ENCODE measurements around the gene SMAD5.

The SMAD5 gene

GRCh38 chr5:136201870-136202269 is 69.2 kb downstream of the SMAD5 start:
- Histone ChIP-seq H2BK12ac (ENCODE audit: low read length in 2 of 2) (no peak overlapping the region), H3K36me3 (ENCODE audit: control insufficient read depth in 1 of 2, insufficient read depth in 2 of 2, low read depth in 1 of 2, low read length in 2 of 2) (no peaks in the 10 kb centered on the region), H3K18ac (ENCODE audit: low read depth in 1 of 2, low read length in 2 of 2) (no peak overlapping the region), H3K4me3 (ENCODE audit: insufficient read depth in 1 of 2, low read depth in 1 of 2, low read length in 2 of 2) (no peak overlapping the region), H3K9me3 (ENCODE audit: control insufficient read depth, low read length) (peaks cover 8% of the 10 kb centered on the region), H3K4me2 (ENCODE audit: low read length, poor library complexity, severe bottlenecking) (no peak overlapping the region), H2BK15ac (ENCODE audit: low read depth, poor library complexity, severe bottlenecking) (no peak overlapping the region), H3K27ac (ENCODE audit: low read length, poor library complexity, severe bottlenecking) (no peak overlapping the region), H3K27me3 (ENCODE audit: control insufficient read depth in 1 of 2, insufficient read depth in 1 of 2, low read length in 2 of 2) (peaks cover 27 to 36% of the 10 kb centered on the region in 2 experiments), H4K8ac (ENCODE audit: low read length) (no peak overlapping the region), H3K4me1 (ENCODE audit: control insufficient read depth, insufficient read depth, low read depth, low read length) (peaks cover 2% of the 10 kb centered on the region), H3K79me1 (replicated peaks; ENCODE audit: low read length, poor library complexity, severe bottlenecking) (no peaks in the 10 kb centered on the region), H3K23ac (ENCODE audit: low read length in 2 of 2) (no peak overlapping the region), H3K14ac (ENCODE audit: low read length in 2 of 2) (no peak overlapping the region), H2AK5ac (ENCODE audit: low read length, severe bottlenecking) (no peak overlapping the region), H2BK5ac (ENCODE audit: low read depth, low read length, poor library complexity, severe bottlenecking) (no peak overlapping the region), H3K9ac (ENCODE audit: low read length) (no peak overlapping the region), H3K4ac (ENCODE audit: low read depth in 1 of 2, low read length in 2 of 2) (no peak overlapping the region), H4K91ac (ENCODE audit: low read length) (no peak overlapping the region), H2BK120ac (ENCODE audit: low read depth, low read length) (no peak overlapping the region), H2AFZ (ENCODE audit: low read depth, low read length) (no peak overlapping the region)
- WGBS: 51% methylated on average over 4 of the region's 4 CpGs
- DNase-seq: no peak

- DNase-seq: no peak
Observed at GRCh38 chr5:136202469-136203205, 70.0 kb downstream of the SMAD5 start.

GRCh38 chr5:136203303-136203922 is 70.8 kb downstream of the SMAD5 start:
- H2AK5ac ChIP-seq (ENCODE audit: low read length, severe bottlenecking): no peak overlapping the region
- H2BK5ac ChIP-seq (ENCODE audit: low read depth, low read length, poor library complexity, severe bottlenecking): no peak overlapping the region
- H3K9ac ChIP-seq (ENCODE audit: low read length): no peak overlapping the region
- peaks cover 8% of the 10 kb centered on the region for H3K9me3 ChIP-seq (ENCODE audit: control insufficient read depth, low read length)
- H2AFZ ChIP-seq (ENCODE audit: low read depth, low read length): no peak overlapping the region
- no peak overlapping the region for H2BK120ac ChIP-seq (ENCODE audit: low read depth, low read length)
- no peak overlapping the region for H3K4me3 ChIP-seq (ENCODE audit: insufficient read depth in 1 of 2, low read depth in 1 of 2, low read length in 2 of 2)
- H3K27me3 ChIP-seq (ENCODE audit: control insufficient read depth in 1 of 2, insufficient read depth in 1 of 2, low read length in 2 of 2): peaks cover 27 to 46% of the 10 kb centered on the region in 2 experiments
- no peak overlapping the region for H2BK15ac ChIP-seq (ENCODE audit: low read depth, poor library complexity, severe bottlenecking)
- no peak overlapping the region for H4K91ac ChIP-seq (ENCODE audit: low read length)
- no peak overlapping the region for H3K14ac ChIP-seq (ENCODE audit: low read length in 2 of 2)
- no peak overlapping the region for H2BK12ac ChIP-seq (ENCODE audit: low read length in 2 of 2)
- no peak overlapping the region for H4K8ac ChIP-seq (ENCODE audit: low read length)
- no peak overlapping the region for H3K18ac ChIP-seq (ENCODE audit: low read depth in 1 of 2, low read length in 2 of 2)
- DNase-seq: no peak
- peaks cover 2% of the 10 kb centered on the region for H3K4me1 ChIP-seq (ENCODE audit: control insufficient read depth, insufficient read depth, low read depth, low read length)
- 91% methylated on average over 5 of the region's 6 CpGs for WGBS
- H3K36me3 ChIP-seq (ENCODE audit: control insufficient read depth in 1 of 2, insufficient read depth in 2 of 2, low read depth in 1 of 2, low read length in 2 of 2): no peaks in the 10 kb centered on the region
- no peaks in the 10 kb centered on the region for H3K79me1 ChIP-seq (replicated peaks; ENCODE audit: low read length, poor library complexity, severe bottlenecking)
- no peak overlapping the region for H3K27ac ChIP-seq (ENCODE audit: low read length, poor library complexity, severe bottlenecking)
- H3K4me2 ChIP-seq (ENCODE audit: low read length, poor library complexity, severe bottlenecking): no peak overlapping the region
- H3K4ac ChIP-seq (ENCODE audit: low read depth in 1 of 2, low read length in 2 of 2): no peak overlapping the region
- no peak overlapping the region for H3K23ac ChIP-seq (ENCODE audit: low read length in 2 of 2)

More at GRCh38 chr5:136202469-136203205, 70.0 kb downstream of the SMAD5 start:
- peak overlapping the region; percentile 47 for H3K4me2 ChIP-seq (ENCODE audit: low read length, poor library complexity, severe bottlenecking)
- no peak overlapping the region for H2BK5ac ChIP-seq (ENCODE audit: low read depth, low read length, poor library complexity, severe bottlenecking)
- H2AK5ac ChIP-seq (ENCODE audit: low read length, severe bottlenecking): no peak overlapping the region
- WGBS: 17% methylated on average over 13 of the region's 13 CpGs
- no peak overlapping the region for H3K4ac ChIP-seq (ENCODE audit: low read depth in 1 of 2, low read length in 2 of 2)
- H3K9me3 ChIP-seq (ENCODE audit: control insufficient read depth, low read length): peaks cover 8% of the 10 kb centered on the region
- H3K4me3 ChIP-seq (ENCODE audit: insufficient read depth in 1 of 2, low read depth in 1 of 2, low read length in 2 of 2): no peak overlapping the region
- no peak overlapping the region for H3K23ac ChIP-seq (ENCODE audit: low read length in 2 of 2)
- H3K36me3 ChIP-seq (ENCODE audit: control insufficient read depth in 1 of 2, insufficient read depth in 2 of 2, low read depth in 1 of 2, low read length in 2 of 2): no peaks in the 10 kb centered on the region
- no peak overlapping the region for H2BK12ac ChIP-seq (ENCODE audit: low read length in 2 of 2)
- H3K18ac ChIP-seq (ENCODE audit: low read depth in 1 of 2, low read length in 2 of 2): no peak overlapping the region
- H4K8ac ChIP-seq (ENCODE audit: low read length): no peak overlapping the region
- H2BK15ac ChIP-seq (ENCODE audit: low read depth, poor library complexity, severe bottlenecking): no peak overlapping the region
- H4K91ac ChIP-seq (ENCODE audit: low read length): no peak overlapping the region
- H3K14ac ChIP-seq (ENCODE audit: low read length in 2 of 2): no peak overlapping the region
- no peaks in the 10 kb centered on the region for H3K79me1 ChIP-seq (replicated peaks; ENCODE audit: low read length, poor library complexity, severe bottlenecking)
- no peak overlapping the region for H2AFZ ChIP-seq (ENCODE audit: low read depth, low read length)
- no peak overlapping the region for H3K27ac ChIP-seq (ENCODE audit: low read length, poor library complexity, severe bottlenecking)
- H3K27me3 ChIP-seq (ENCODE audit: control insufficient read depth in 1 of 2, insufficient read depth in 1 of 2, low read length in 2 of 2): peaks cover 27 to 42% of the 10 kb centered on the region in 2 experiments
- peaks cover 2% of the 10 kb centered on the region for H3K4me1 ChIP-seq (ENCODE audit: control insufficient read depth, insufficient read depth, low read depth, low read length)
- no peak overlapping the region for H2BK120ac ChIP-seq (ENCODE audit: low read depth, low read length)
- H3K9ac ChIP-seq (ENCODE audit: low read length): peak overlapping the region; percentile 29

- Histone ChIP-seq H3K14ac (ENCODE audit: low read length in 2 of 2) (no peak overlapping the region), H3K79me1 (replicated peaks; ENCODE audit: low read length, poor library complexity, severe bottlenecking) (no peaks in the 10 kb centered on the region), H3K4ac (ENCODE audit: low read depth in 1 of 2, low read length in 2 of 2) (no peak overlapping the region), H3K4me1 (ENCODE audit: control insufficient read depth, insufficient read depth, low read depth, low read length) (peaks cover 4% of the 10 kb centered on the region), H4K91ac (ENCODE audit: low read length) (no peak overlapping the region), H2AK5ac (ENCODE audit: low read length, severe bottlenecking) (no peak overlapping the region), H3K18ac (ENCODE audit: low read depth in 1 of 2, low read length in 2 of 2) (no peak overlapping the region), H2BK12ac (ENCODE audit: low read length in 2 of 2) (no peak overlapping the region), H2BK120ac (ENCODE audit: low read depth, low read length) (no peak overlapping the region), H3K9ac (ENCODE audit: low read length) (no peak overlapping the region), H3K9me3 (ENCODE audit: control insufficient read depth, low read length) (peaks cover 8% of the 10 kb centered on the region), H2AFZ (ENCODE audit: low read depth, low read length) (no peak overlapping the region), H2BK15ac (ENCODE audit: low read depth, poor library complexity, severe bottlenecking) (no peak overlapping the region), H4K8ac (ENCODE audit: low read length) (no peak overlapping the region), H3K4me2 (ENCODE audit: low read length, poor library complexity, severe bottlenecking) (no peak overlapping the region), H3K23ac (ENCODE audit: low read length in 2 of 2) (no peak overlapping the region), H3K4me3 (ENCODE audit: insufficient read depth in 1 of 2, low read depth in 1 of 2, low read length in 2 of 2) (no peak overlapping the region), H3K27me3 (ENCODE audit: control insufficient read depth in 1 of 2, insufficient read depth in 1 of 2, low read length in 2 of 2) (peaks cover 25 to 49% of the 10 kb centered on the region in 2 experiments), H3K27ac (ENCODE audit: low read length, poor library complexity, severe bottlenecking) (no peak overlapping the region), H2BK5ac (ENCODE audit: low read depth, low read length, poor library complexity, severe bottlenecking) (no peak overlapping the region), H3K36me3 (ENCODE audit: control insufficient read depth in 1 of 2, insufficient read depth in 2 of 2, low read depth in 1 of 2, low read length in 2 of 2) (no peaks in the 10 kb centered on the region)
- DNase-seq: no peak
- WGBS: 88% methylated on average over 8 of the region's 8 CpGs
Observed at GRCh38 chr5:136205061-136205702, 72.5 kb downstream of the SMAD5 start.

Measured in mesenchymal stem cell (in vitro differentiated cells and primary cell).